HG03060 (cell line): ENCODE measurements around the gene ZFPM1.
"Not testable (repeated sequence)": the region's sequence is repeated elsewhere in the genome, so short reads cannot be mapped to it uniquely, and the experiment has no call there.

Experiments used
- ATAC-seq: cut with Tn5 transposase; IDR thresholded peaks from one replicate; pipeline ENCODE4 v1.9.1; 2021; ENCODE audit warnings: low read depth, moderate number of reproducible peaks; ENCODE audit not compliant: unreplicated experiment

ZFPM1 gene

GRCh38 chr16:88463411-88463810 lies 10.3 kb downstream of the ZFPM1 start:
- ATAC-seq = no peak

GRCh38 chr16:88464447-88465318 lies 11.6 kb downstream of the ZFPM1 start:
- no peak for ATAC-seq

- no peak for ATAC-seq
These were observed 12.4 kb downstream of the ZFPM1 start for GRCh38 chr16:88465387-88465983.

GRCh38 chr16:88466175-88466862 lies 13.2 kb downstream of the ZFPM1 start:
- no peak for ATAC-seq

GRCh38 chr16:88466949-88467348 lies 13.9 kb downstream of the ZFPM1 start:
- no peak for ATAC-seq

- no peak for ATAC-seq
These were observed 14.5 kb downstream of the ZFPM1 start for GRCh38 chr16:88467541-88467944.

GRCh38 chr16:88468275-88469129 lies 15.4 kb downstream of the ZFPM1 start:
- no peak for ATAC-seq

- no peak for ATAC-seq
These were observed 16.7 kb downstream of the ZFPM1 start for GRCh38 chr16:88469615-88470395.

GRCh38 chr16:88470396-88470680 lies 17.3 kb downstream of the ZFPM1 start:
- ATAC-seq = not testable (repeated sequence)

GRCh38 chr16:88470696-88471095 lies 17.6 kb downstream of the ZFPM1 start:
- not testable (repeated sequence) for ATAC-seq

- no peak for ATAC-seq
These were observed 18.0 kb downstream of the ZFPM1 start for GRCh38 chr16:88471115-88471514.

- ATAC-seq = no peak
These were observed 18.5 kb downstream of the ZFPM1 start for GRCh38 chr16:88471575-88471974.

- no peak for ATAC-seq
These were observed 19.0 kb downstream of the ZFPM1 start for GRCh38 chr16:88472069-88472468.

GRCh38 chr16:88472637-88473205 lies 19.6 kb downstream of the ZFPM1 start:
- ATAC-seq = no peak

- no peak for ATAC-seq
These were observed 20.8 kb downstream of the ZFPM1 start for GRCh38 chr16:88473666-88474534.

GRCh38 chr16:88475037-88475436 lies 22.0 kb downstream of the ZFPM1 start:
- no peak for ATAC-seq

GRCh38 chr16:88476203-88476602 lies 23.1 kb downstream of the ZFPM1 start:
- ATAC-seq = no peak

- no peak for ATAC-seq
These were observed 23.8 kb downstream of the ZFPM1 start for GRCh38 chr16:88476817-88477397.
